Measurements from ENCODE around the gene STK32A.

GRCh38 chr5:147390654-147391225 is 155.9 kb downstream of the STK32A start:
- TF ChIP-seq CTCF (IDR thresholded peaks at IDR 0.05; ENCODE audit: borderline replicate concordance, extremely low read depth, low read length, poor library complexity, severe bottlenecking) (no peak), EZH2 (IDR thresholded peaks at IDR 0.05; ENCODE audit: borderline replicate concordance, low read depth, low read length, severe bottlenecking) (no peak)

Data from DND-41 (cell line).